CD14-positive monocyte (primary cell): ENCODE measurements around the gene ZNRF4. TPM values are rescaled to one million over a fixed set of nuclear protein-coding genes. Genes with fewer than 3 reads are reported as not detected.

ENCODE experiments used
- DNase-seq, 3 donors: peaks; one replicate each; pipeline ENCODE4 v3.0.0-alpha.2; 2011 to 2022
- H2AFZ ChIP-seq: 2 replicates; pipeline ENCODE4 v1.6.0; 2012; ENCODE audit warnings: mild to moderate bottlenecking, low read depth, low read length, inconsistent platforms; ENCODE audit not compliant: insufficient read depth, poor library complexity, severe bottlenecking
- H3K27ac ChIP-seq, 2 donors: 1 replicate in 1 of 2; 2 replicates in 1 of 2; pipeline ENCODE4 v1.5.1; 2012 to 2013; ENCODE audit warnings: low read length in 2 of 2, control low read depth in 1 of 2, inconsistent platforms in 1 of 2, low read depth in 1 of 2, mild to moderate bottlenecking in 1 of 2
- H3K27me3 ChIP-seq, 2 donors: one replicate each; pipeline versions ENCODE4 v1.6.0 to v1.6.1; 2011 to 2013; ENCODE audit warnings: low read length in 2 of 2; ENCODE audit not compliant: control insufficient read depth in 2 of 2, insufficient read depth in 2 of 2
- H3K36me3 ChIP-seq, 2 donors: replicated peaks in 1 of 2; 1 replicate in 1 of 2; 2 replicates in 1 of 2; pipeline versions ENCODE4 v1.5.1 to v1.6.1; 2012 to 2013; ENCODE audit warnings: low read length in 2 of 2, control low read depth in 1 of 2, inconsistent platforms in 1 of 2, mild to moderate bottlenecking in 1 of 2; ENCODE audit not compliant: insufficient read depth in 2 of 2, control insufficient read depth in 1 of 2
- H3K4me1 ChIP-seq, 2 donors: 1 replicate in 1 of 2; 2 replicates in 1 of 2; pipeline versions ENCODE4 v1.5.1 to v1.6.1; 2012 to 2013; ENCODE audit warnings: low read length in 2 of 2, control low read depth in 1 of 2, inconsistent platforms in 1 of 2, mild to moderate bottlenecking in 1 of 2, moderate library complexity in 1 of 2; ENCODE audit not compliant: insufficient read depth in 2 of 2, control insufficient read depth in 1 of 2
- H3K4me2 ChIP-seq: replicated peaks from 2 replicates; pipeline ENCODE3; 2012; ENCODE audit warnings: low read length, moderate library complexity, mild to moderate bottlenecking; ENCODE audit not compliant: poor library complexity, severe bottlenecking; ENCODE audit errors: extremely low read depth
- H3K4me3 ChIP-seq, 3 experiments: fragments of 200-600 bp in 1 of 3; sonication (generic) in 1 of 3; replicated peaks in 1 of 3; 1 replicate in 2 of 3; 2 replicates in 1 of 3; pipeline ENCODE4 v1.5.1; 2011 to 2013; ENCODE audit warnings: low read length in 3 of 3, mild to moderate bottlenecking in 3 of 3, control low read depth in 2 of 3, low read depth in 2 of 3, inconsistent platforms in 1 of 3, moderate library complexity in 1 of 3
- H3K79me2 ChIP-seq: 2 replicates; pipeline ENCODE4 v1.6.0; 2012; ENCODE audit warnings: mild to moderate bottlenecking, control low read depth, inconsistent platforms, low read length, moderate library complexity; ENCODE audit not compliant: insufficient read depth
- H3K9ac ChIP-seq: 2 replicates; pipeline ENCODE4 v1.6.0; 2017; ENCODE audit warnings: low read length, mild to moderate bottlenecking; ENCODE audit not compliant: insufficient read depth, poor library complexity, severe bottlenecking
- H3K9me3 ChIP-seq, 2 donors: replicated peaks in 1 of 2; 1 replicate in 1 of 2; 2 replicates in 1 of 2; pipeline versions ENCODE4 v1.5.1 to v1.6.1; 2012 to 2013; ENCODE audit warnings: low read length in 2 of 2, control low read depth in 1 of 2; ENCODE audit not compliant: control insufficient read depth in 1 of 2, insufficient read depth in 1 of 2
- H4K20me1 ChIP-seq: 2 replicates; pipeline ENCODE4 v1.6.0; 2012; ENCODE audit warnings: mild to moderate bottlenecking, low read length, control low read depth, moderate library complexity; ENCODE audit not compliant: insufficient read depth
- H3K27ac Mint-ChIP-seq, 7 donors: one replicate each; pipeline ENCODE4 v1.8.0; 2020; ENCODE audit warnings: mild to moderate bottlenecking in 7 of 7, mixed read lengths in 7 of 7, moderate library complexity in 6 of 7, inconsistent platforms in 2 of 7
- H3K27me3 Mint-ChIP-seq, 3 donors: one replicate each; pipeline ENCODE4 v1.8.0; 2021 to 2022; ENCODE audit warnings: low read depth in 3 of 3, mild to moderate bottlenecking in 3 of 3, mixed read lengths in 3 of 3, moderate library complexity in 3 of 3, inconsistent platforms in 1 of 3
- H3K36me3 Mint-ChIP-seq, 2 donors: one replicate each; pipeline ENCODE4 v1.8.0; 2020; ENCODE audit warnings: mixed read lengths in 2 of 2, inconsistent platforms in 1 of 2, mild to moderate bottlenecking in 1 of 2
- H3K4me1 Mint-ChIP-seq: one replicate; pipeline ENCODE4 v1.8.0; 2020; ENCODE audit warnings: mild to moderate bottlenecking, mixed read lengths
- H3K4me3 Mint-ChIP-seq, 2 donors: one replicate each; pipeline ENCODE4 v1.8.0; 2020; ENCODE audit warnings: mild to moderate bottlenecking in 2 of 2, mixed read lengths in 2 of 2, moderate library complexity in 1 of 2
- H3K9me3 Mint-ChIP-seq, 7 donors: one replicate each; pipeline ENCODE4 v1.8.0; 2020 to 2022; ENCODE audit warnings: mixed read lengths in 7 of 7, mild to moderate bottlenecking in 6 of 7, moderate library complexity in 6 of 7, inconsistent platforms in 2 of 7
- WGBS: methylation state at CpG from one replicate; pipeline ENCODE4 v1.1.5; 2013; ENCODE audit warnings: missing lambda C conversion rate; ENCODE audit not compliant: insufficient coverage; 5-methylcytosine and 5-hydroxymethylcytosine counted together
- intact Hi-C, 2 donors: fragments of 100-400 bp; cut with micrococcal nuclease; formaldehyde crosslinking; loops; one replicate each; pipeline versions ENCODE4 v1.15.0 to v1.15.1; 2023
- polyA plus RNA-seq, 3 donors: library from polyadenylated mRNA; depleted of rRNA in 1 of 3; unstranded in 2 of 3; stranded (reverse) in 1 of 3; fragments of 300-500 nt in 2 of 3; fragments of >200 nt in 1 of 3; fragmentation: Illumina TruSeq in 2 of 3; gene quantifications; 1 replicate in 2 of 3; 2 replicates in 1 of 3; pipeline ENCODE4 v1.2.3, GENCODE V29; 2012 to 2021
- TF ChIP-seq, protein P1 (sequence below): fragments of 200-600 bp; IDR thresholded peaks from one replicate; pipeline ENCODE4 v1.8.0; 2022; ENCODE audit warnings: antibody characterized with exemption, mild to moderate bottlenecking

ZNRF4 gene
- polyA plus RNA-seq, 3 donors: not detected

DNA sequence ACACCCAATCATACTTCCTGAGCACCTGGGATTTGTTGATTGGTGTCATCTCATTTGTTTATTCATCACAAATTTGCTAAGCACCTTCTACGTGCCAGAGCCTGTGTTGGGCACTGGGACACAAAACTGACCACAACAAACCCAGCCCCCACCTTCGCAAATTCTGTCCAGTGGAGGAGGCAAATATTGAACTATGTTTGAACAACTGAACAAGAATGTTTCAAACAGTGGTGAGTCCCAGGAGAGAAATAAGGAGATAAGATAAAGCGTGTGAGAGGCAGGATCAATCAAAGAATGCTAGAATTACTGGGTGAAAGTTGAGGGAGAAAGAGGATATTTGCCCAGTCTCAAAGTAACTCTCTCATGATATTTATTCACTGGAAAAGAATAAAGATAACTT lies 8.7 kb downstream of the ZNRF4 start:
- Histone ChIP-seq H3K9me3 (peaks cover 18 to 31% of the 10 kb centered on the region in 2 donors), H3K4me2 (no peak overlapping the region), H3K27me3 (no peaks in the 10 kb centered on the region), H3K27ac (no peak overlapping the region), H4K20me1 (no peaks in the 10 kb centered on the region), H3K4me1 (no peaks in the 10 kb centered on the region), H3K79me2 (no peaks in the 10 kb centered on the region), H3K4me3 (no peak overlapping the region), H2AFZ (no peak overlapping the region), H3K36me3 (no peaks in the 10 kb centered on the region), H3K9ac (no peak overlapping the region)
- peaks cover 2% of the 10 kb centered on the region for H3K4me1 Mint-ChIP-seq
- no peak for DNase-seq
- no peaks in the 10 kb centered on the region for H3K36me3 Mint-ChIP-seq
- no peak overlapping the region for H3K4me3 Mint-ChIP-seq
- no peak overlapping the region for H3K27ac Mint-ChIP-seq
- TF ChIP-seq, protein P1, sequence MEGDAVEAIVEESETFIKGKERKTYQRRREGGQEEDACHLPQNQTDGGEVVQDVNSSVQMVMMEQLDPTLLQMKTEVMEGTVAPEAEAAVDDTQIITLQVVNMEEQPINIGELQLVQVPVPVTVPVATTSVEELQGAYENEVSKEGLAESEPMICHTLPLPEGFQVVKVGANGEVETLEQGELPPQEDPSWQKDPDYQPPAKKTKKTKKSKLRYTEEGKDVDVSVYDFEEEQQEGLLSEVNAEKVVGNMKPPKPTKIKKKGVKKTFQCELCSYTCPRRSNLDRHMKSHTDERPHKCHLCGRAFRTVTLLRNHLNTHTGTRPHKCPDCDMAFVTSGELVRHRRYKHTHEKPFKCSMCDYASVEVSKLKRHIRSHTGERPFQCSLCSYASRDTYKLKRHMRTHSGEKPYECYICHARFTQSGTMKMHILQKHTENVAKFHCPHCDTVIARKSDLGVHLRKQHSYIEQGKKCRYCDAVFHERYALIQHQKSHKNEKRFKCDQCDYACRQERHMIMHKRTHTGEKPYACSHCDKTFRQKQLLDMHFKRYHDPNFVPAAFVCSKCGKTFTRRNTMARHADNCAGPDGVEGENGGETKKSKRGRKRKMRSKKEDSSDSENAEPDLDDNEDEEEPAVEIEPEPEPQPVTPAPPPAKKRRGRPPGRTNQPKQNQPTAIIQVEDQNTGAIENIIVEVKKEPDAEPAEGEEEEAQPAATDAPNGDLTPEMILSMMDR: no peak
- WGBS: no CpG with 5 or more reads among the region's 3 CpGs
- peaks cover 8 to 35% (median 28%) of the 10 kb centered on the region in 7 donors for H3K9me3 Mint-ChIP-seq
- intact Hi-C loops: no loop called here
- peaks cover 2 to 8% (median 3%) of the 10 kb centered on the region in 3 donors for H3K27me3 Mint-ChIP-seq

DNA sequence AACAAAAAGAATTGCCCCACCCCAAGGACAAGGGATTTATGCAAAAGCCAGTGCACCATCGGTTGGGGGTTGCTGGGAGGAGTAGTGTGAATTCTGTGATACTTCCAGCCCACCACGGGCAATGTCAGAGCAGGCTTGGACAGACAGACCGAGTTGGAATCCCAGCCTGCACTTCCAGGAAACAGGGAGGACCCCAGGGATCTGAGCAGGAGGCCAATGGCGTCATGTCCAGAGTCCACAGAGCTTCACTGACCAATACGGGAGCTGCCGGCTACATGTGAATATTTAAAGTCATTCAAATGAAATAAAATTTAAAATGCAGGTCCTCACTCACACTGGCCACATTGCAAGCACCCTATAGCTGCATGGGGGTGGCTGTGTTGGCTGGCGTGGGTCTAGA lies 10.9 kb downstream of the ZNRF4 start:
- Histone ChIP-seq H3K27ac (no peak overlapping the region), H3K9ac (no peak overlapping the region), H4K20me1 (no peaks in the 10 kb centered on the region), H3K27me3 (no peaks in the 10 kb centered on the region), H3K9me3 (peaks cover 12 to 20% of the 10 kb centered on the region in 2 donors), H3K4me3 (no peak overlapping the region), H3K4me1 (no peaks in the 10 kb centered on the region), H2AFZ (no peak overlapping the region), H3K4me2 (no peak overlapping the region), H3K79me2 (no peaks in the 10 kb centered on the region), H3K36me3 (no peaks in the 10 kb centered on the region)
- Mint-ChIP-seq H3K36me3 (no peaks in the 10 kb centered on the region), H3K27me3 (peaks cover 2 to 8% (median 3%) of the 10 kb centered on the region in 3 donors), H3K4me3 (no peak overlapping the region), H3K27ac (no peak overlapping the region), H3K9me3 (peaks cover 8 to 25% (median 22%) of the 10 kb centered on the region in 7 donors), H3K4me1 (peaks cover 2% of the 10 kb centered on the region)
- 65% methylated on average over 3 of the region's 7 CpGs for WGBS
- no peak for DNase-seq
- TF ChIP-seq, protein P1: no peak
- intact Hi-C loops: no loop called here
